Measurements from ENCODE around the gene PCIF1. TPM values are rescaled to one million over a fixed set of nuclear protein-coding genes. Genes with fewer than 3 reads are reported as not detected.

PCIF1 gene
- total RNA-seq, 1 experiment from 2014 or later = 26.8 TPM

- no peak overlapping the region for H3K18ac ChIP-seq (ENCODE audit: insufficient read length, low read depth, low read length)
- no peak overlapping the region for H3K56ac ChIP-seq (ENCODE audit: insufficient read length, low read depth, low read length)
- no peaks in the 10 kb centered on the region for H3K9me3 ChIP-seq (ENCODE audit: control insufficient read depth, low read depth, low read length)
- H3K4me3 Mint-ChIP-seq = no peak overlapping the region
- no peak overlapping the region for H2BK20ac ChIP-seq (ENCODE audit: low read depth, low read length, poor library complexity, severe bottlenecking)
- H3T11ph ChIP-seq (ENCODE audit: low read length) = no peak overlapping the region
- no peaks in the 10 kb centered on the region for H3K79me2 ChIP-seq (ENCODE audit: insufficient read depth, low read length)
- H2BK12ac ChIP-seq (ENCODE audit: insufficient read length, low read depth, low read length) = no peak overlapping the region
- H3K9ac ChIP-seq (ENCODE audit: extremely low read depth, insufficient read length, low read length) = no peak overlapping the region
- H2BK5ac ChIP-seq (ENCODE audit: insufficient read length, low read length) = no peak overlapping the region
- no peaks in the 10 kb centered on the region for H4K20me1 ChIP-seq (ENCODE audit: control insufficient read depth, insufficient read depth, insufficient read length)
- H3K4ac ChIP-seq (ENCODE audit: low read depth, low read length) = no peak overlapping the region
- no CpG with 5 or more reads among the region's 7 CpGs for WGBS (ENCODE audit: extremely low coverage, insufficient read length, low lambda C conversion rate)
- H3K27me3 Mint-ChIP-seq (ENCODE audit: low read depth) = peaks cover 3% of the 10 kb centered on the region
- no peaks in the 10 kb centered on the region for H3K79me1 ChIP-seq (ENCODE audit: insufficient read depth, low read depth, low read length, poor library complexity, severe bottlenecking)
- H2BK15ac ChIP-seq (ENCODE audit: low read depth, low read length) = no peak overlapping the region
- no peak for DNase-seq
- no peaks in the 10 kb centered on the region for H3K9me3 Mint-ChIP-seq
- H3K27ac Mint-ChIP-seq = peak overlapping the region in 1 of 3 experiments; percentile 88; a peak in 1 of 7 replicates
- no peak overlapping the region for H3K4me2 ChIP-seq (ENCODE audit: insufficient read depth, insufficient read length, low read length)
- H2AFZ ChIP-seq (ENCODE audit: low read length) = no peak overlapping the region
- peaks cover 3% of the 10 kb centered on the region; the same call in 1 of the 2 replicates for H3K4me1 ChIP-seq (ENCODE audit: insufficient read depth, low read length)
- H3K27me3 ChIP-seq (ENCODE audit: insufficient read depth, low read length) = no peaks in the 10 kb centered on the region
- no peak for TF ChIP-seq CTCF (conservative IDR thresholded peaks at IDR 0.05)
- no peaks in the 10 kb centered on the region for H3K36me3 Mint-ChIP-seq (ENCODE audit: insufficient read depth in 1 of 3, low read depth in 3 of 3)
- H4K8ac ChIP-seq (replicated peaks; ENCODE audit: insufficient read length, low read depth, low read length) = no peak overlapping the region
- H3K23me2 ChIP-seq (ENCODE audit: insufficient read length, low read depth, low read length, poor library complexity, severe bottlenecking) = no peaks in the 10 kb centered on the region
- H3K27ac ChIP-seq (ENCODE audit: insufficient read length, low read depth, low read length) = no peak overlapping the region
- H3K23ac ChIP-seq (ENCODE audit: insufficient read length, low read depth, low read length) = no peak overlapping the region
- no peak overlapping the region for H2AK5ac ChIP-seq (ENCODE audit: insufficient read length, low read length)
- no peak overlapping the region for H4K91ac ChIP-seq (ENCODE audit: insufficient read length, low read depth, low read length)
- H4K5ac ChIP-seq (ENCODE audit: insufficient read length, low read depth, low read length) = no peak overlapping the region
- peaks cover 11% of the 10 kb centered on the region in 2 experiments for H3K4me1 Mint-ChIP-seq
- H2BK120ac ChIP-seq (ENCODE audit: low read depth, low read length, poor library complexity, severe bottlenecking) = no peak overlapping the region
- H3K14ac ChIP-seq (ENCODE audit: insufficient read depth, low read length) = no peak overlapping the region
Measured at GRCh38 chr20:45985573-45985972, 51.1 kb downstream of the PCIF1 start.
